KOPT-K1 (cell line): Measurements from ENCODE around the gene MS4A10.

ENCODE experiments used
- H3K27ac ChIP-seq: fragments of 200-600 bp; sonication (generic); 2 replicates; pipeline ENCODE4 v1.5.1; 2016; ENCODE audit warnings: antibody characterized with exemption, mild to moderate bottlenecking, low read depth, low read length; ENCODE audit not compliant: poor library complexity, severe bottlenecking
- H3K36me3 ChIP-seq: fragments of 200-600 bp; sonication (generic); 2 replicates; pipeline ENCODE4 v1.5.1; 2017; ENCODE audit warnings: antibody characterized with exemption, mild to moderate bottlenecking, low read length, moderate library complexity; ENCODE audit not compliant: insufficient read depth
- H3K9me3 ChIP-seq: fragments of 200-600 bp; sonication (generic); 2 replicates; pipeline ENCODE4 v1.5.1; 2017; ENCODE audit warnings: antibody characterized with exemption, low read length, mild to moderate bottlenecking; ENCODE audit not compliant: insufficient read depth, poor library complexity, severe bottlenecking

Gene MS4A10

DNA sequence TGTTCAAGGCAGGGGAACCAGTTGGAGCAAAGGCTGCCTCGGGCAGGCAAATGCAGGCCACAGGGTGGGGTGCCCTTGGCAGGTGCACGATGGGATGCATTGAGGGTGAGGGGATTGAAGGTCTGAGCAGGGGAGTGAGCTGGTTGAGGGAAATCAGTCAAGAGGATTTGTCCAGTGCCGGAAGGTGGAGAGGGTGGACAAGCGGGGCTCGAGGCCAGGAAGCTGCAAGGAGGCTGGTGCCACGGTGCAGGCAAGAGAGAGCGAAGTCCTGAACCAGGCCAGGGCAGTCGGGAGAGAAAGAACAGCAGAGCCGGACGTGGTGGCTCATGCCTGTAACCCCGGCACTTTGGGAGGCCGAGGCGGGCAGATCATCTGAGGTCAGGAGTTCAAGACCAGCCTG, 10.4 kb upstream of the MS4A10 start:
- no peaks in the 10 kb centered on the region for H3K36me3 ChIP-seq
- no peaks in the 10 kb centered on the region for H3K9me3 ChIP-seq
- H3K27ac ChIP-seq: no peak overlapping the region

DNA sequence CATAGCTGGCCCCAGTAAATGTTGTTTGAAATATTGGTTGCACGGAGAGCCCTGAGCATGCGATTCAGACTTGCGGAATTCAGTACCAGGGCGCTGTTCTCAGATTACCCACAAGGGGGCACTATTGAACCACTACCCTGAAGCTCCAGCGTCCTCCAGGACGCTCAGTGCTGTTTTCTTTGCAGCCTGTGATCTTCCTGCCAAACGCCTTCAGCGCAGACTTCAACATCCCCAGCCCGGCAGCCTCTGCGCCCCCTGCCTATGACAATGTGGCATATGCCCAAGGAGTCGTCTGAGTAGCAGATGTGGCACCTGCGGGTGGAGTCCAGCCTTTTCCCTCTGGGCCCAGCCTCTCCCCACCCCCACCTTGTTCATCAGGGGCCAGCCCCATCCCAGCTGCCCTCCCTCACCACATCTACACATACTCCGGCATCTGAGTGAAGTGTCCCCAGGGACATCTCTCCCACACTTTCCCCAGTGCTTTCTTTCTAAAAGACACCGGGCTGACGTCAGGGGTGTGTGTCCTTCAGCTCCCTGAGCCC, 9.6 kb upstream of the MS4A10 start:
- Histone ChIP-seq H3K27ac (no peak overlapping the region), H3K9me3 (peaks cover 6% of the 10 kb centered on the region), H3K36me3 (no peaks in the 10 kb centered on the region)

- Histone ChIP-seq H3K27ac (no peak overlapping the region), H3K9me3 (peaks cover 6% of the 10 kb centered on the region), H3K36me3 (no peaks in the 10 kb centered on the region)
Observed at GRCh38 chr11:60776167-60776566, 9.0 kb upstream of the MS4A10 start.

DNA sequence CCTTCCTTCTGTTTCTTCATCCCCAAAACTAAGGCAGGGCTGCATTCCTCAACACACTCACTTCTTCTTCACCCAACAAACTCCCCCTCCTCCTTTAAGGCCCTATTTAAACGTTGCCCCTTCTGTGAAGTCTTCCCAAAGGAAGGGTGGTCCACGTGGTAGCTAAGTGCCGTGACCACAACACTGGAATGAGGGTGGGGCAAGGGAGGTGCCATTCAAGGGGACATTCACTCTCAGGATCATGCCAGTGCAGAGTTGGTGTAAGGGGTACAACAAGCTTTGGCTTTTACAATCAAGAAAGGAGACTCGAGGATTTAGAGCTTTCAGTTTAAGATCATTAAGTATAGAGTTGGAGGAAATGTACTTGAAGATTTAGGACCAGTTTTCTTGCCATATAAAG, 8.0 kb upstream of the MS4A10 start:
- peaks cover 6% of the 10 kb centered on the region for H3K9me3 ChIP-seq
- no peak overlapping the region for H3K27ac ChIP-seq
- H3K36me3 ChIP-seq: no peaks in the 10 kb centered on the region

DNA sequence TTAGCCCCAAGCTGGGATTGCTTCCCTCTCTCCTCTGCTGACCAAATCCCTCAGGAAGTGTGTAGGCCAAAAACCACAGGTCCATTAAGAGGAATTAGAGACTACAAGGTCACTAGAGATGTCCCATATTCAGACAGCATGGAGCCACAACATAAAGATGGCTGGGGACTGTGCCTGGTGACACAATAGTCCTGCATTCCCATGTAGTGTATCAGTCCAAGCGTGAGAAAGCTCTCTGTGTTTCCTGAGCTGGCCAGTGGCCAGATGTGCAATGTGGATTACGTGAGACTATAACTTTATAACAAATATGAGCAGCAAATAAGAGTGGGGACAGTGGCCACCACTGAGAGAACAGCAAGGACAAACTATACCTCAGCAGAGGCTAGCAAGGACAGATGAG, 7.6 kb upstream of the MS4A10 start:
- Histone ChIP-seq H3K36me3 (no peaks in the 10 kb centered on the region), H3K27ac (no peak overlapping the region), H3K9me3 (peaks cover 6% of the 10 kb centered on the region)

GRCh38 chr11:60780065-60780464, 5.1 kb upstream of the MS4A10 start:
- Histone ChIP-seq H3K36me3 (no peaks in the 10 kb centered on the region), H3K9me3 (peaks cover 6% of the 10 kb centered on the region), H3K27ac (no peak overlapping the region)

GRCh38 chr11:60780774-60781173, 4.4 kb upstream of the MS4A10 start:
- no peak overlapping the region for H3K27ac ChIP-seq
- no peaks in the 10 kb centered on the region for H3K36me3 ChIP-seq
- H3K9me3 ChIP-seq: peaks cover 6% of the 10 kb centered on the region

- no peak overlapping the region for H3K27ac ChIP-seq
- H3K36me3 ChIP-seq: no peaks in the 10 kb centered on the region
- peaks cover 6% of the 10 kb centered on the region for H3K9me3 ChIP-seq
Observed at GRCh38 chr11:60781286-60781980, 3.7 kb upstream of the MS4A10 start.

GRCh38 chr11:60781981-60782316, 3.2 kb upstream of the MS4A10 start:
- Histone ChIP-seq H3K9me3 (peaks cover 6% of the 10 kb centered on the region), H3K36me3 (no peaks in the 10 kb centered on the region), H3K27ac (no peak overlapping the region)

DNA sequence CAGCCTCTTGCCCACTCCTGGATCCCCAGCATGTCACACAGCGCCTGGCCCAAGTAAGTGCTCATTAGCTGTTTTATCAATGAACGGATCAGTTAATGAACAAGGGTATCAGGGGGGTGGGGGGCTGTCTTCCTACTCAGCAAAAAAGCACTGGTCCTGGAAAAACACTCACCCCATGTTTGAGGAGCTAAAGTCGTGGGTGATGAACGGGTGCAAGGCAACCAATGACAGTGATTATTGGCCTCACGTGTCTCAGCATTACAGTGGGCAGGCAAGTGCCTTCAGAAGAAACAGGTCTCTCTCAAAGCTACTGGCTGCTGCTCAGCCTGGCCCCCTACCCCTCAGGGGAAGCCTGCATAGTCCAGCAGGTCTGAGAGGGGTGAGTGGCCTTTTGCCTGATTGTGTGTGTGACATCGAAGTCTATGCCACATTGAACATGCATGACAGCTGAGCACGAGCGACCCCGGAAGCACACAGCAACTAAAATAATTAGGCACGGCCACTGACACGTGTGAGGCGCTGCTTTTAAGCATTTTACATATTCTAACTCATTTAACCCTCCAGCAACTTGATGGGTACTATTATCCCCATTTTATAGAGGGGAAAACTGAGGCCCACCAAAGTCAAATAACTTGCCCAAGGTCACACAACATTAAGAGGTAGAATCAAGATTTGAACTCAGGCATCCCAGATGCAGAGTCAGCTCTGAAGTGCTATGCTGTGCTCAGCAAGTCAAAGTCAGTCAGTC, 2.6 kb upstream of the MS4A10 start:
- Histone ChIP-seq H3K9me3 (peaks cover 6% of the 10 kb centered on the region), H3K27ac (no peak overlapping the region), H3K36me3 (no peaks in the 10 kb centered on the region)

DNA sequence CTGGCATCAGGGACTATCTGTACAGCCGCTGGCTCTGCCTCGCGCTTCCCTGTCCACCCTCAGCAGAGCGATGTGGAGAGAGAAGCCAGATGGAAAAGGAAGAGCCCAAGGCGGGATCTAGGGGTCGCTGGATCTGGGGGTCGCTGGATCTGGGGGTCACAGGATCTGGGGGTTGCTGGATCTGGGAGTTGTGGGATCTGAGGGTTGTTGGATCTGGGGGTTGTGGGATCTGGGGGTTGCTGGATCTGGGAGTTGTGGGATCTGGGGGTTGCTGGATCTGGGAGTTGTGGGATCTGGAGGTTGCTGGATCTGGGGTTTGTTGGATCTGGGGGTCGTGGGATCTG, 2.0 kb upstream of the MS4A10 start:
- H3K36me3 ChIP-seq: no peaks in the 10 kb centered on the region
- H3K9me3 ChIP-seq: peaks cover 6% of the 10 kb centered on the region
- H3K27ac ChIP-seq: no peak overlapping the region

DNA sequence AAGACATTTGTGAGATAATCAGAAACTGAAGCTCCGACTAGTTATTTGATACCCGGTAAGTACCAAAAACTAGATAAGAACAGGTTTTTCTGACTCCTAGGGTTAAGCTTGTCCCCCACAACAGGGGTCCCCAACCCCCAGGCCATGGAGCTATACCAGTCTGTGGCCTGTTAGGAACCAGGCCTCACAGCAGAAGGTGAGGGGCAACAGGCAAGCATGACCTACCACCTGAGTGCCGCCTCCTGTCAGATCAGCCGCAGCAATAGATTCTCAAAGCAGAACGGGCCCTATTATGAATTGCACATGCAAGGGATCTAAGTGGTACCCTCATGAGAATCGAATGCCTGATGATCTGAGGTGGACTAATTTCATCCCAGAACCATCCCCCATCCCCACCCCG, 1.2 kb upstream of the MS4A10 start:
- no peak overlapping the region for H3K27ac ChIP-seq
- peaks cover 6% of the 10 kb centered on the region for H3K9me3 ChIP-seq
- no peaks in the 10 kb centered on the region for H3K36me3 ChIP-seq

DNA sequence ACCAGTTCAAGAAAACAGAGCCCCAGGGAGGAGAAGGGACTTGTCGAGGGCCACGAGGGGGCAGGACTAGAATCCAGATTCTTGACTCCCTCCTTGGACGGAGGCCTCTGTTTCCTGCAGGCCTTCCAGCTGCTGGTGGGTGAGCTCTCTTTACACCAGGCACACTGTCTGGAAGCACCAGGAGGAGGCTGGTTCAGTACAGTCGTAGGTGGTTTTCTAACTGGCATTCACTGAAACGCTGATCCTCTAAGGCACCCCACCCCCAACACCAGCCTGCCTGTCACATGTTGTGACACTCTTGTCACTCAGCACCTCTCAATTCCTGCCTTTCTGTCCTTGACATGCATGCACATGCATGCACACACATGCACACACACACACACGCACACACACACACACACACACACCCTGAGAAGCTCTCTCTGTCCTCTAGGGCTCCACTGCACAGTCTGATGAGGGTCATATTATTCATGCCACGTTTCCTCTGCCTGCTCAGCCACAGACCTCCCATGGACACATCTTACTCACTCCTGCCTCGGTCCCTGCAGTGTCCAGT, 751 bp downstream of the MS4A10 start:
- H3K9me3 ChIP-seq: no peaks in the 10 kb centered on the region
- no peak overlapping the region for H3K27ac ChIP-seq
- no peaks in the 10 kb centered on the region for H3K36me3 ChIP-seq

DNA sequence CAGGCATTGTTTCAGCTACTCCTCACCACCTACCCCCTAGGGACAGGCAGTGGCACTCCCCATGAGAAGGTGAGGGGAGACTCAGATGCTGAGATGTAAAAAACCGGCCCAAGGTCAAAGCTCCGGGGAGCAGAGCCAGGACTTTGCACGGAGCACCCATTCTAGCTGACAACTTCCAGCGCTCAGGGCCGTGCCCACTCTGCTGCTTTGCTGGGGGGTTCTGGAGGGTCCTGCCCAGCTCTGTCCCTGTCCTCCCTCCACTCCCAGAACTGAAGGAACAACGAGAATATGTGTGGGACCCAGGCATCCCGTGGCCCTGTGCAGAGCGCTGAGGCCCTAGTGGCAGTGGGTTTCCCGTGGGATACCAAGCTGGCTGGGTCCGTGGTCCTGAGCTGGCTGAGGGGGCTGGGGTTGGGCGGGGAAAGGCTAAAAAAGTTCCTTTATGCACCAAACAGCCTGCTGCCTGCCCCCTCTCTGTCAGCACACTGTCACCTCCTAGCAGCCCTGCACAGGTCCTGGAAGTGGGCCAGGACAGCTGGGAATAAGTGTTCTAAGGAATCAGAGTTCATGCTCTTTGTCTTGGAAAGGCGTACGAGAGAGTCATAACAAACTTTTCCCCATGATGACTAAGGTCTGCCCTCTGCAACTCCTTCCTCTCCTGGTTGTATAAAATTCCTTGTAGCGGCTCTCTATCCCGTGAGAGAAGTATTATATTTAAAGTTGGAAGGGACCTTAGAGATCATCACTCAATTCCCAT, 1.9 kb downstream of the MS4A10 start:
- Histone ChIP-seq H3K27ac (no peak overlapping the region), H3K9me3 (peaks cover 9% of the 10 kb centered on the region), H3K36me3 (no peaks in the 10 kb centered on the region)

DNA sequence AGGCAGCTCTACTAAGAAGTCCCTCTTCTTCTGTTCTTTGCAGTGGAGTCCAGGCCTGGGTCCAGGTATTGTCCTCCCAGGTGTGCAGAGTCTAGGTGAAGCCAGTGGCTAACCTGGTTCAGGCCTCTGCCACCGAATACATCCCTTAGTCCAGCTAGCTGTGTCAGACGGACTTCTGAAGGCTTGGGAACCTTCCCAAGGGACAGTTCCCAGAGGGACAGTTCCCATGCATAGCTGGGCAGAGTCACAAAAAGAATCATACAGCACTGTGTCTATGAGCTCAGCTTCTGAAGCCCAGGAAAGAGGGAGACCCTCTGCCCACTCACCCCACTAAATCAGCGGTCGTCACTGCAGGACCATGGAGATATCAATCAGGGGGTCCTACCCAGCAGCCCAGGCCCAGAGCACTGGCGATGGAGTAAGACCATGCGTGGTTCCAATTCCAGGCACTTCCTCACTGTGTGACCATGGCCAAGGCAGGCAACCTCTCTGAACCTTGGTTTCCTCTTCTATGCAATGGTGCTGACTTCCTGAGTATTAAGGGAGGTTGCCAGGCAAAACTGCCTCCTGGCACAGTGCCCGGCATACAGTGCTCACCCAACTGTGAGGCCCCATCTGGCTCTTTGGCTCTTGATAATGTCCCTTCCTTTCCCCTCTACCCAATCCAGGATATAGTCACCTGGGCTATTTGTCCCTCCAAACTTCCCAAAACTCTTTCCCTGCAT, 3.4 kb downstream of the MS4A10 start:
- Histone ChIP-seq H3K36me3 (no peaks in the 10 kb centered on the region), H3K9me3 (peaks cover 9% of the 10 kb centered on the region), H3K27ac (no peak overlapping the region)
